ENCODE measurements around the gene HSD11B1.

DNA sequence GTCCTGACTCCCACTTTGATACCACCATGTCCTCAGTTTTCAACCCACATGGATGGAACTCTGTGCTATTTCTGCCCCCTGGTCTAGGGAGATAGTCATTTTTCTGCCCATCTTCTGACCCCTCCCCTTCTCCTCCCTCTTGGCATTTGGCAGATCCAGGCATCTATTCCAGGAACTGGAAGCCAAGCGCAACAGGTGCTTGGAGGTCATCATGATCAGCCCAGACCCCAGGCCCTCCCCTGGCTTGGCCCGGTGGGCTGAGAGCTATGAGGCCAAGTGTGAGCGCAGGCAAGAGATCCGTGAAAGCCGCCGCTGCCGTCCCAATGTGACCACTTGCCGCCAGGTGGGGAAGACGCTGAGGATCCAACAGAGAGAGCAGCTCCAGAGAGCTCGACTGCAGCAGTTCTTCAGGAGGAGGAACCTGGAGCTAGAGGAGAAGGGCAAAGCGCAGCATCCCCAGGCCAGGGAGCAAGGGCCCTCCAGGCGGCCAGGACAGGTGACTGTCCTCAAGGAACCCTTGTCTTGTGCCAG is 55.2 kb downstream of the HSD11B1 start:
- TF ChIP-seq POLR2A (IDR thresholded peaks at IDR 0.05; ENCODE audit: borderline replicate concordance, extremely low read depth, insufficient read depth, insufficient read length), result no peak
- no peak for TF ChIP-seq SP1 (IDR thresholded peaks at IDR 0.05; ENCODE audit: low read depth)
- no peak for TF ChIP-seq EZH2 (IDR thresholded peaks at IDR 0.05)
- no peak for TF ChIP-seq RAD21 (IDR thresholded peaks at IDR 0.05; ENCODE audit: low read depth)
- TF ChIP-seq, protein P1, sequence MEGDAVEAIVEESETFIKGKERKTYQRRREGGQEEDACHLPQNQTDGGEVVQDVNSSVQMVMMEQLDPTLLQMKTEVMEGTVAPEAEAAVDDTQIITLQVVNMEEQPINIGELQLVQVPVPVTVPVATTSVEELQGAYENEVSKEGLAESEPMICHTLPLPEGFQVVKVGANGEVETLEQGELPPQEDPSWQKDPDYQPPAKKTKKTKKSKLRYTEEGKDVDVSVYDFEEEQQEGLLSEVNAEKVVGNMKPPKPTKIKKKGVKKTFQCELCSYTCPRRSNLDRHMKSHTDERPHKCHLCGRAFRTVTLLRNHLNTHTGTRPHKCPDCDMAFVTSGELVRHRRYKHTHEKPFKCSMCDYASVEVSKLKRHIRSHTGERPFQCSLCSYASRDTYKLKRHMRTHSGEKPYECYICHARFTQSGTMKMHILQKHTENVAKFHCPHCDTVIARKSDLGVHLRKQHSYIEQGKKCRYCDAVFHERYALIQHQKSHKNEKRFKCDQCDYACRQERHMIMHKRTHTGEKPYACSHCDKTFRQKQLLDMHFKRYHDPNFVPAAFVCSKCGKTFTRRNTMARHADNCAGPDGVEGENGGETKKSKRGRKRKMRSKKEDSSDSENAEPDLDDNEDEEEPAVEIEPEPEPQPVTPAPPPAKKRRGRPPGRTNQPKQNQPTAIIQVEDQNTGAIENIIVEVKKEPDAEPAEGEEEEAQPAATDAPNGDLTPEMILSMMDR (IDR thresholded peaks at IDR 0.05 in 2 of 3, conservative IDR thresholded peaks at IDR 0.05 in 1 of 3; ENCODE audit: borderline replicate concordance in 1 of 3, insufficient read depth in 1 of 3, low read depth in 2 of 3, low read length in 2 of 3), result no peak
- TF ChIP-seq, protein P2, sequence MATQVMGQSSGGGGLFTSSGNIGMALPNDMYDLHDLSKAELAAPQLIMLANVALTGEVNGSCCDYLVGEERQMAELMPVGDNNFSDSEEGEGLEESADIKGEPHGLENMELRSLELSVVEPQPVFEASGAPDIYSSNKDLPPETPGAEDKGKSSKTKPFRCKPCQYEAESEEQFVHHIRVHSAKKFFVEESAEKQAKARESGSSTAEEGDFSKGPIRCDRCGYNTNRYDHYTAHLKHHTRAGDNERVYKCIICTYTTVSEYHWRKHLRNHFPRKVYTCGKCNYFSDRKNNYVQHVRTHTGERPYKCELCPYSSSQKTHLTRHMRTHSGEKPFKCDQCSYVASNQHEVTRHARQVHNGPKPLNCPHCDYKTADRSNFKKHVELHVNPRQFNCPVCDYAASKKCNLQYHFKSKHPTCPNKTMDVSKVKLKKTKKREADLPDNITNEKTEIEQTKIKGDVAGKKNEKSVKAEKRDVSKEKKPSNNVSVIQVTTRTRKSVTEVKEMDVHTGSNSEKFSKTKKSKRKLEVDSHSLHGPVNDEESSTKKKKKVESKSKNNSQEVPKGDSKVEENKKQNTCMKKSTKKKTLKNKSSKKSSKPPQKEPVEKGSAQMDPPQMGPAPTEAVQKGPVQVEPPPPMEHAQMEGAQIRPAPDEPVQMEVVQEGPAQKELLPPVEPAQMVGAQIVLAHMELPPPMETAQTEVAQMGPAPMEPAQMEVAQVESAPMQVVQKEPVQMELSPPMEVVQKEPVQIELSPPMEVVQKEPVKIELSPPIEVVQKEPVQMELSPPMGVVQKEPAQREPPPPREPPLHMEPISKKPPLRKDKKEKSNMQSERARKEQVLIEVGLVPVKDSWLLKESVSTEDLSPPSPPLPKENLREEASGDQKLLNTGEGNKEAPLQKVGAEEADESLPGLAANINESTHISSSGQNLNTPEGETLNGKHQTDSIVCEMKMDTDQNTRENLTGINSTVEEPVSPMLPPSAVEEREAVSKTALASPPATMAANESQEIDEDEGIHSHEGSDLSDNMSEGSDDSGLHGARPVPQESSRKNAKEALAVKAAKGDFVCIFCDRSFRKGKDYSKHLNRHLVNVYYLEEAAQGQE (IDR thresholded peaks at IDR 0.05; ENCODE audit: low read depth), result no peak
- no peak for TF ChIP-seq JUND (IDR thresholded peaks at IDR 0.05)
- no peak for TF ChIP-seq YY1 (IDR thresholded peaks at IDR 0.05; ENCODE audit: extremely low read depth, insufficient replicate concordance, low read depth, low read length)
- no peak for TF ChIP-seq POLR2AphosphoS5 (IDR thresholded peaks at IDR 0.05; ENCODE audit: low read depth, low read length)
- no peak for TF ChIP-seq EZH2phosphoT487 (IDR thresholded peaks at IDR 0.05; ENCODE audit: borderline replicate concordance)
- TF ChIP-seq, protein P3, sequence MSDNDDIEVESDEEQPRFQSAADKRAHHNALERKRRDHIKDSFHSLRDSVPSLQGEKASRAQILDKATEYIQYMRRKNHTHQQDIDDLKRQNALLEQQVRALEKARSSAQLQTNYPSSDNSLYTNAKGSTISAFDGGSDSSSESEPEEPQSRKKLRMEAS (IDR thresholded peaks at IDR 0.05), result no peak
- no peak for TF ChIP-seq ELF1 (IDR thresholded peaks at IDR 0.05; ENCODE audit: borderline replicate concordance, low read depth)
- no peak for TF ChIP-seq ZFX (IDR thresholded peaks at IDR 0.05)
- TF ChIP-seq TCF7L2 (IDR thresholded peaks at IDR 0.05; ENCODE audit: borderline replicate concordance, extremely low read depth, insufficient read depth, insufficient read length), result no peak
